KOPT-K1 (cell line): ENCODE data around the gene NOX4.
"Not testable (repeated sequence)": the region's sequence is repeated elsewhere in the genome, so short reads cannot be mapped to it uniquely, and the experiment has no call there.

ENCODE experiments used
- H3K27ac ChIP-seq: fragments of 200-600 bp; sonication (generic); 2 replicates; pipeline ENCODE4 v1.5.1; 2016; ENCODE audit warnings: antibody characterized with exemption, mild to moderate bottlenecking, low read depth, low read length; ENCODE audit not compliant: poor library complexity, severe bottlenecking
- H3K36me3 ChIP-seq: fragments of 200-600 bp; sonication (generic); 2 replicates; pipeline ENCODE4 v1.5.1; 2017; ENCODE audit warnings: antibody characterized with exemption, mild to moderate bottlenecking, low read length, moderate library complexity; ENCODE audit not compliant: insufficient read depth
- H3K9me3 ChIP-seq: fragments of 200-600 bp; sonication (generic); 2 replicates; pipeline ENCODE4 v1.5.1; 2017; ENCODE audit warnings: antibody characterized with exemption, low read length, mild to moderate bottlenecking; ENCODE audit not compliant: insufficient read depth, poor library complexity, severe bottlenecking

Gene NOX4

GRCh38 chr11:89437317-89437716, 53.9 kb downstream of the NOX4 start:
- Histone ChIP-seq H3K36me3 (no peaks in the 10 kb centered on the region), H3K27ac (no peak overlapping the region), H3K9me3 (no peaks in the 10 kb centered on the region)

- Histone ChIP-seq H3K27ac (no peak overlapping the region), H3K9me3 (no peaks in the 10 kb centered on the region), H3K36me3 (no peaks in the 10 kb centered on the region)
These were observed 55.1 kb downstream of the NOX4 start for GRCh38 chr11:89436071-89436470.

DNA sequence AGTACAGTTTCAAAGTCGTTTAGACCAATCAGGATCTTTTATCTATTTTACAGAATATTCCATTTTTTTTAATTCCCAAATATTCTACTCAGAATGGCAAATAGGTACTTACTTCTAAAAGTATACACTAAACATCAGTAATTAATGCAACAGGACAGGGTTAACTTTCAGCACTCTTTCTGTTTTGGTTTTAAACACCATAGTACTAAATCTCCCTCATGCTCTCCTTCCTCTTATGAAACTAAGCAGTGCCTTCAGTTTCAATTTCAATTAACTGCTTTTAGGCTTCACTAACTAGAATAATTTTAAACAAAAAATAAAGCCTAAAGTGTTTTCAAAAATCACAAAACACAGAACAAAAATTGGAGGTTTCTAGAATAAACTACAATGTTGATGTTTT, 57.9 kb downstream of the NOX4 start:
- H3K36me3 ChIP-seq = no peaks in the 10 kb centered on the region
- no peaks in the 10 kb centered on the region for H3K9me3 ChIP-seq
- no peak overlapping the region for H3K27ac ChIP-seq

- H3K9me3 ChIP-seq, H3K27ac ChIP-seq, H3K36me3 ChIP-seq: not testable (repeated sequence)
These were observed 59.0 kb downstream of the NOX4 start for GRCh38 chr11:89432182-89432581.

- not testable (repeated sequence) for H3K27ac ChIP-seq, H3K9me3 ChIP-seq, H3K36me3 ChIP-seq
These were observed 64.7 kb downstream of the NOX4 start for GRCh38 chr11:89426501-89426900.

GRCh38 chr11:89421718-89422117, 69.5 kb downstream of the NOX4 start:
- H3K36me3 ChIP-seq = no peaks in the 10 kb centered on the region
- H3K27ac ChIP-seq = no peak overlapping the region
- no peaks in the 10 kb centered on the region for H3K9me3 ChIP-seq

- Histone ChIP-seq H3K9me3 (no peaks in the 10 kb centered on the region), H3K36me3 (no peaks in the 10 kb centered on the region), H3K27ac (no peak overlapping the region)
These were observed 70.2 kb downstream of the NOX4 start for GRCh38 chr11:89420981-89421380.

DNA sequence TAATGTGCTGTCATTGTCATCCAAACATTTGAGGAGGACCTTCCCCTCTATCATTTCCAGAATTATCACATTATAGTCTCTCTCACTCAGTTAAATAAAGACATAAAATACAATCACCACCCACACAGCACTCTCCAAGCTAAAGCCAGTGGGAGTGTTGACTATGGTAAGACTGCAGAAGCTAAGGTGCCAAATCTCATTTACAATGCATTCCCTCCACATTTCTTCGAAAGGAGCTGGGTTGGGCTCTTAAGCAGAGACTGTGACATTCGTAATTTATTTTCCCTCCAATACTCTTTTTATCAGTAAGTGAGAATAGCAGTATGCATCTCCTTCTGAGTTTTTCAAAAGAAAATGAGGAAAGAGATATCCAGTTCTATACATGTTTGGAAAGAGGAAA, 74.2 kb downstream of the NOX4 start:
- H3K36me3 ChIP-seq = no peaks in the 10 kb centered on the region
- H3K27ac ChIP-seq = no peak overlapping the region
- no peaks in the 10 kb centered on the region for H3K9me3 ChIP-seq

DNA sequence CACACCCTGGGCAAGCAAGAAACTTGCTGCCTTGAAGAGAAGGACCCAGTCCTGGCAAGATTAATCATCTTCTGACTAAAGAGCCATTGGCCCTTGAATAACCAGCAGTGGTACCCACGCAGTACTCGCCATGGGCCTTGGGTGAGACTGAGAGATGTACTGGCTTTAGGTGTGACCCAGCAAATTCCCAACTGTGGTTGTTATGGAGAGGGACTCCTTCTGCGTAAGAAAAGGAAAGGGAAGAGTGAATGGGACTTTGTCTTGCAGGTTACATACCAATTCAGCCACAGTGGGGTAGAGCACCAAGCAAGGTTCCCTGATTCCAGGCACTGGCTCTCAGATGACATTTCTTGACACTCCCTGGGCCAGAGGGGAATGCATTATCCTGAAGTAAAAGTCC, 80.1 kb downstream of the NOX4 start:
- H3K9me3 ChIP-seq, H3K27ac ChIP-seq, H3K36me3 ChIP-seq: not testable (repeated sequence)

- not testable (repeated sequence) for H3K9me3 ChIP-seq, H3K27ac ChIP-seq
These were observed 80.5 kb downstream of the NOX4 start for GRCh38 chr11:89410666-89411065.

GRCh38 chr11:89408441-89408840, 82.7 kb downstream of the NOX4 start:
- not testable (repeated sequence) for H3K27ac ChIP-seq, H3K9me3 ChIP-seq, H3K36me3 ChIP-seq

More at GRCh38 chr11:89410666-89411065, 80.5 kb downstream of the NOX4 start:
- not testable (repeated sequence) for H3K36me3 ChIP-seq

DNA sequence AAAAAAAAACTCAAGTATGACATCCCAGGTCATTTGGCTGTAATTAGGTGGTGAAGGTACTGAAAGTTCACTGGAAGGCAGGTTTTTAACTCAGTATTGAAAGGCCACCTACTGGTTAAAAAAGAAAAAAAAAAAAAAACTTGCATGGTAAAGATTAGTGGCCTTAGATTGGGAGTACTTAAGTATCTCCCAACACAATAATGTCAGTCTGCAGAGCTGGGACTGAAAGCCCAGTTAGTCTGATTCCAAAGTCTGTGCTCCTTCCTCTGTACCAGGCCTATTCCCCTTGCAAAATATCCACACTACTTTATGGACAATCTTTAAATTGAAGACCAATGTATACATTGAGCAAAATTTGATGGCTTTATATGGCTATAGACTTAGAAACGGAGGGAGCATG, 85.5 kb downstream of the NOX4 start:
- Histone ChIP-seq H3K36me3 (no peaks in the 10 kb centered on the region), H3K9me3 (no peaks in the 10 kb centered on the region)

GRCh38 chr11:89391654-89392053, 99.5 kb downstream of the NOX4 start:
- not testable (repeated sequence) for H3K27ac ChIP-seq, H3K9me3 ChIP-seq, H3K36me3 ChIP-seq

More for the DNA sequence above, 85.5 kb downstream of the NOX4 start:
- no peak overlapping the region for H3K27ac ChIP-seq

DNA sequence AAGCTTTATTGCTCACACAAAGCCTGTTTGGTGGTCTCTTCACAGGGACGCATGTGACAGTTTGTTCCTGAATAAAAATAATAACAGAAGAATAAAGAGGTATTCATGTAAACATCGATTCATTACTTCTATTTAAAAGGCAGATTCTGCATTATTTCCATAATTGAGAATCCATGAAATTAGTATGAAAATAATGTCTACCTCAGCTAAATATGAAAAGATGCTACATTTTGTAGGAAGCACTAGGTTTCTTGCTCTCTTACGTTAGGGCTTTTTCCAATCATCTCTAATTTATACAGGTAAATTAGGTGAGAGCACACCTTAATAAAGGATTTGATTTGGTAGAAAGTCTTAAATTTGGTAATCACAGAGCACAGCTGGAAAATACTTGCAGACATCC, 103.7 kb downstream of the NOX4 start:
- H3K27ac ChIP-seq, H3K36me3 ChIP-seq, H3K9me3 ChIP-seq: not testable (repeated sequence)

GRCh38 chr11:89382986-89383385, 108.2 kb downstream of the NOX4 start:
- H3K36me3 ChIP-seq, H3K27ac ChIP-seq, H3K9me3 ChIP-seq: not testable (repeated sequence)

- Histone ChIP-seq H3K27ac (no peak overlapping the region), H3K9me3 (no peaks in the 10 kb centered on the region), H3K36me3 (no peaks in the 10 kb centered on the region)
These were observed 110.1 kb downstream of the NOX4 start for GRCh38 chr11:89381094-89381493.
